Heart right ventricle (tissue), 16 donors: ENCODE data around the gene PRF1. TPM values are rescaled to one million over a fixed set of nuclear protein-coding genes. Genes with fewer than 3 reads are reported as not detected.
A peak's percentile ranks its signal among the peaks of the same experiment; 100 is the strongest.

Experiments
- ATAC-seq, 8 donors: fragments of 200-7000 bp; cut with Tn5 transposase; one replicate each; pipeline ENCODE4 v1.9.1; 2020; ENCODE audit warnings: mild to moderate bottlenecking in 8 of 8, moderate library complexity in 8 of 8, moderate number of reproducible peaks in 1 of 8
- DNase-seq, 2 donors: peaks; one replicate each; pipeline ENCODE4 v3.0.0-alpha.2; 2020
- H3K27ac ChIP-seq, 10 donors: fragments of 200-600 bp; sonication (generic) in 2 of 10; one replicate each; pipeline versions ENCODE4 v1.5.0 to v1.8.0; 2020 to 2022; ENCODE audit warnings: mild to moderate bottlenecking in 3 of 10
- H3K27me3 ChIP-seq, 7 donors: fragments of 200-600 bp; one replicate each; pipeline ENCODE4 v1.8.0; 2021 to 2022; ENCODE audit warnings: mild to moderate bottlenecking in 2 of 7
- H3K36me3 ChIP-seq, 9 donors: fragments of 200-600 bp; sonication (generic) in 1 of 9; one replicate each; pipeline versions ENCODE4 v1.5.0 to v1.8.0; 2020 to 2022; ENCODE audit warnings: mild to moderate bottlenecking in 2 of 9
- H3K4me1 ChIP-seq, 9 donors: fragments of 200-600 bp; sonication (generic) in 1 of 9; one replicate each; pipeline versions ENCODE4 v1.5.0 to v1.8.0; 2020 to 2022; ENCODE audit warnings: mild to moderate bottlenecking in 4 of 9
- H3K4me3 ChIP-seq, 10 donors: fragments of 200-600 bp; sonication (generic) in 2 of 10; one replicate each; pipeline versions ENCODE4 v1.5.0 to v1.8.0; 2020 to 2022; ENCODE audit warnings: mild to moderate bottlenecking in 7 of 10, moderate library complexity in 2 of 10
- H3K9me3 ChIP-seq, 11 donors: fragments of 200-600 bp in 10 of 11; sonication (generic) in 2 of 11; one replicate each; pipeline versions ENCODE4 v1.5.0 to v1.8.0; 2013 to 2022; ENCODE audit warnings: mild to moderate bottlenecking in 2 of 11, control low read depth in 1 of 11, moderate library complexity in 1 of 11
- CTCF ChIP-seq, 9 donors: fragments of 200-600 bp; sonication (generic) in 2 of 9; IDR thresholded peaks; one replicate each; pipeline versions ENCODE4 v1.5.0 to v1.8.0; 2021 to 2022; ENCODE audit warnings: antibody characterized with exemption in 9 of 9, mild to moderate bottlenecking in 5 of 9, moderate library complexity in 1 of 9
- WGBS, 2 donors: extraction: QIAGEN DNeasy Blood & Tissue Kit; methylation state at CpG; one replicate each; pipeline ENCODE4 v1.1.7; 2013; ENCODE audit warnings: inconsistent platforms in 1 of 2; 5-methylcytosine and 5-hydroxymethylcytosine counted together
- intact Hi-C, 10 donors: fragments of 100-400 bp; cut with DNase I; formaldehyde crosslinking; loops; one replicate each; pipeline versions ENCODE4 v1.11.1 to v1.14.2; 2022
- polyA plus RNA-seq, 2 donors: library from polyadenylated mRNA; stranded (reverse); fragments of 200-250 nt; gene quantifications; one replicate each; pipeline ENCODE4 v1.2.3, GENCODE V29; 2013
- total RNA-seq, 10 donors: library from RNA; stranded (reverse); fragmentation: NEBNext Ultra II Directional in 3 of 10; extraction: Animal tissue kit (Norgen Biotek cat#: 25700) in 3 of 10; gene quantifications; one replicate each; pipeline versions ENCODE4 v1.2.1 to v1.2.4, GENCODE V29; 2021 to 2023
- donor health status: Arrhythmogenic right ventricular cardiomyopathy.
- donor health status: ischemic (EF 13 %, LVEDD 7.1; RV severe dilation, severe dysfunction).
- donor health status: healthy with polysubstance abuse.
- donor health status: DM: no; HTN: yes; CAD: no.
- donor health status: DM: no; HTN: no; CAD: no.
- donor health status: ischemic (EF 25% LVEDD 6.9; RV normal size, moderate dysfunction).
- donor health status: ischemic (EF 25% LVEDD 5.7; RV mildly dilated, moderate dysfunction).
- donor health status: healthy.
- donor health status: DM: yes; HTN: yes; CAD: no.
- donor health status: Ischemic cardiomyopathy.
- donor health status: ischemic (EF 35%, LVEDD 5.7; RV mildly dilated, moderate dysfunction).
- donor health status: nonischemic (EF 11% LVEDD 7.7; RV severe dilation, severe dysfunction).
- donor health status: DM: yes; HTN: yes; CAD: no.
- donor health status: PGD.
- donor health status: ischemic (EF 29% LVEDD 5.4; RV normal size, mild dysfunction).
- donor health status: nonischemic (EF 23%, LVEDD 6.1; RV moderate dilation, normal function).

PRF1 gene
- total and polyA plus RNA-seq, 12 donors = 0.33 to 13.8 (median 1.2) TPM

- Histone ChIP-seq H3K9me3 (no peaks in the 10 kb centered on the region), H3K27me3 (no peaks in the 10 kb centered on the region), H3K4me1 (peaks cover 2 to 58% (median 51%) of the 10 kb centered on the region in 9 donors), H3K4me3 (no peak overlapping the region), H3K36me3 (no peaks in the 10 kb centered on the region), H3K27ac (peak overlapping the region; percentile 19 to 89 (median 76))
- ATAC-seq = peak in 6 of 8 donors; percentile 32 to 80 (median 60)
- no peak for TF ChIP-seq CTCF (IDR thresholded peaks at IDR 0.05)
- whole genome bisulfite sequencing, 2 donors = 62 to 63% methylated on average over 10 of the region's 10 CpGs
- DNase-seq = no peak
- intact Hi-C loops = no loop called here
These were observed 13.5 kb downstream of the PRF1 start for GRCh38 chr10:70588859-70589570.

DNA sequence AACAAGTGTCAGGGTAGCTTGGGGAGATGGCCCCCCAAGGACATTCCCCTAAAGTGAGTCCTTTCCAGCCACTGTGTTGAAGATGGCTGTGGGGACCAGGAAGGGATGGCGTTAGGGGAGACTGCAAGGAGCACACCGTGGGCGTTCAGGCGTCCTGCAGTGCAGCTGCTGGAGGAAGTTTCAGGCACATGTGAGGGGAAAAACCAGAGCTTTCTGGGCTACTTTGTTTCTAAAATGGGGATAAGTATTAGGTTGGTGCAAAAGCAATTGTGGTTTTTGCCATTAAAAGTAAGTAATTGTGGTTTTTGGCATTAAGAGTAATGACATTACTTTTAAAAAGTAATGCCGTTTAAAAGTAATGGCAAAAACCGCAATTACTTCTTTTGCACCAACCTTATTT lies 14.3 kb downstream of the PRF1 start:
- DNase-seq (no peak), ATAC-seq (no peak)
- Histone ChIP-seq H3K27ac (peak overlapping the region in 5 of 10 donors; percentile 61 to 89 (median 78)), H3K4me3 (no peak overlapping the region), H3K4me1 (peaks cover 2 to 65% (median 55%) of the 10 kb centered on the region in 9 donors), H3K9me3 (no peaks in the 10 kb centered on the region), H3K27me3 (no peaks in the 10 kb centered on the region), H3K36me3 (no peaks in the 10 kb centered on the region)
- TF ChIP-seq CTCF (IDR thresholded peaks at IDR 0.05) = no peak
- WGBS, 2 donors = 64 to 73% methylated on average over 6 of the region's 6 CpGs
- intact Hi-C loops = no loop called here

GRCh38 chr10:70587045-70587658 lies 15.4 kb downstream of the PRF1 start:
- Histone ChIP-seq H3K27me3 (no peaks in the 10 kb centered on the region), H3K36me3 (no peaks in the 10 kb centered on the region), H3K9me3 (no peaks in the 10 kb centered on the region), H3K27ac (no peak overlapping the region), H3K4me1 (peaks cover 2 to 69% (median 55%) of the 10 kb centered on the region in 9 donors), H3K4me3 (no peak overlapping the region)
- WGBS, 2 donors = 82 to 85% methylated on average over 8 of the region's 8 CpGs
- intact Hi-C loops = no loop called here
- no peak for TF ChIP-seq CTCF (IDR thresholded peaks at IDR 0.05)
- ATAC-seq = no peak
- no peak for DNase-seq

DNA sequence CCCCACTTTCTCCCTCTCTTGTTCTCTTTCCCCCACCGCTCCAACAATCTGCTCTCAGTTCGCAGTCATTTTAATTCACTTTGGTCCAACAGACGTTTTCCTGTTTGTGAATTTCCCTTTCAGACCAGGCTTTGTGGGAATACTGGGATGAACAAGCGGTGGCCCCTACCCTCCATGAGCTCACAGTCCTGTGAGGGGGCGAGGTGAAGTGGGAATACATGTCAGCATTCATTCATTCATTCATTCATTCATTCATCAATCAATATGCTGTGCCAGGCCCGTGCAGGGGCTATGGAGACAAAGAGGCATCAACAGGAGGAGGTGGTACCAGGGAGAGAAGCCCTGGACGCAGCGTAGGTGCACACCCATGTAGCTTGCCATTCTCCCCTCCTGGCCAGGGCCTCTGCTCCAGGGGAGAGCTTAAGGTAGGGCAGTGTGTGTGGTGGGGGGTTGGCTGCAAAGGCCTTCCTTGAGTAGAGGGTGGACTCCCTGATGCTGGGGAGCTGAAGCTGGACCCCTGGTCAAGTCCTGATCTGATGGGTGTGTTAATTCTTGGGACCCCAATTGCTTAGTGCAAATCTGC lies 16.1 kb downstream of the PRF1 start:
- H3K4me1 ChIP-seq = peaks cover 2 to 69% (median 55%) of the 10 kb centered on the region in 9 donors
- ATAC-seq (no peak), DNase-seq (no peak)
- no peaks in the 10 kb centered on the region for H3K36me3 ChIP-seq
- no peaks in the 10 kb centered on the region for H3K27me3 ChIP-seq
- WGBS, 2 donors = 90 to 91% methylated on average over 8 of the region's 8 CpGs
- no peak overlapping the region for H3K4me3 ChIP-seq
- no peaks in the 10 kb centered on the region for H3K9me3 ChIP-seq
- intact Hi-C loops = no loop called here
- H3K27ac ChIP-seq = no peak overlapping the region
- TF ChIP-seq CTCF (IDR thresholded peaks at IDR 0.05) = no peak
